ENCODE results near the gene GUCA1A.
"Not testable (repeated sequence)": the region's sequence is repeated elsewhere in the genome, so short reads cannot be mapped to it uniquely, and the experiment has no call there.

GUCA1A gene

GRCh38 chr6:42148058-42148457, 25.1 kb upstream of the GUCA1A start:
- DNase-seq: peak; percentile 30

- no peak for DNase-seq
These were observed 22.9 kb upstream of the GUCA1A start for GRCh38 chr6:42150254-42150653.

GRCh38 chr6:42152024-42152423, 21.1 kb upstream of the GUCA1A start:
- no peak for DNase-seq

GRCh38 chr6:42152528-42153213, 20.5 kb upstream of the GUCA1A start:
- not testable (repeated sequence) for DNase-seq

GRCh38 chr6:42153921-42154320, 19.2 kb upstream of the GUCA1A start:
- no peak for DNase-seq

GRCh38 chr6:42154461-42155209, 18.5 kb upstream of the GUCA1A start:
- DNase-seq: no peak

GRCh38 chr6:42155293-42155692, 17.9 kb upstream of the GUCA1A start:
- no peak for DNase-seq

- DNase-seq: no peak
These were observed 16.5 kb upstream of the GUCA1A start for GRCh38 chr6:42156638-42157037.

- DNase-seq: no peak
These were observed 15.2 kb upstream of the GUCA1A start for GRCh38 chr6:42158011-42158410.

- DNase-seq: no peak
These were observed 14.5 kb upstream of the GUCA1A start for GRCh38 chr6:42158631-42159030.

GRCh38 chr6:42159431-42160024, 13.6 kb upstream of the GUCA1A start:
- no peak for DNase-seq

- DNase-seq: no peak
These were observed 10.8 kb upstream of the GUCA1A start for GRCh38 chr6:42162384-42162783.

GRCh38 chr6:42162812-42163211, 10.4 kb upstream of the GUCA1A start:
- no peak for DNase-seq

- DNase-seq: no peak
These were observed 9.2 kb upstream of the GUCA1A start for GRCh38 chr6:42163981-42164380.

- no peak for DNase-seq
These were observed 8.1 kb upstream of the GUCA1A start for GRCh38 chr6:42165016-42165415.

GRCh38 chr6:42166444-42167141, 6.6 kb upstream of the GUCA1A start:
- peak; percentile 89 for DNase-seq

GRCh38 chr6:42168650-42169049, 4.5 kb upstream of the GUCA1A start:
- DNase-seq: no peak

GRCh38 chr6:42169780-42170179, 3.4 kb upstream of the GUCA1A start:
- DNase-seq: not testable (repeated sequence)

- no peak for DNase-seq
These were observed 1.2 kb upstream of the GUCA1A start for GRCh38 chr6:42171813-42172581.

GRCh38 chr6:42175860-42176259, 2.7 kb downstream of the GUCA1A start:
- DNase-seq: peak; percentile 29

- no peak for DNase-seq
These were observed 3.8 kb downstream of the GUCA1A start for GRCh38 chr6:42176981-42177380.

GRCh38 chr6:42177514-42178364, 4.6 kb downstream of the GUCA1A start:
- no peak for DNase-seq

Data from hematopoietic multipotent progenitor cell treated with erythropoietin and hydrocortisone succinate and interleukin-3 and kit ligand, for 4 days (in vitro differentiated cells).